PFSK-1 (cell line): ENCODE results near the gene TM4SF18.

Experiments used
- FOXP2 ChIP-seq: optimal IDR thresholded peaks from 2 replicates; pipeline ENCODE3; 2011; ENCODE audit warnings: borderline replicate concordance, control low read depth, inconsistent platforms; ENCODE audit not compliant: insufficient read depth; ENCODE audit errors: extremely low read length, extremely low read depth
- POLR2AphosphoS5 ChIP-seq: IDR thresholded peaks from 2 replicates; pipeline ENCODE4 v1.6.1; 2012; ENCODE audit warnings: low read depth, mild to moderate bottlenecking, control low read depth, low read length, moderate library complexity
- SIN3A ChIP-seq: IDR thresholded peaks from 2 replicates; pipeline ENCODE4 v1.6.1; 2012; ENCODE audit warnings: mild to moderate bottlenecking, low read length, moderate library complexity, borderline replicate concordance; ENCODE audit not compliant: insufficient read depth
- TAF1 ChIP-seq: IDR thresholded peaks from 2 replicates; pipeline ENCODE4 v1.6.1; 2012; ENCODE audit warnings: low read length, control low read depth, borderline replicate concordance; ENCODE audit not compliant: insufficient read depth
- TF ChIP-seq, protein P1 (sequence below), 2 experiments: IDR thresholded peaks; 2 replicates each; pipeline versions ENCODE4 v1.6.1 to v1.8.0; 2011 to 2012; ENCODE audit warnings: low read depth in 2 of 2, low read length in 2 of 2, control low read depth in 1 of 2, inconsistent platforms in 1 of 2, mild to moderate bottlenecking in 1 of 2, moderate library complexity in 1 of 2; ENCODE audit not compliant: insufficient read depth in 1 of 2

The TM4SF18 gene

DNA sequence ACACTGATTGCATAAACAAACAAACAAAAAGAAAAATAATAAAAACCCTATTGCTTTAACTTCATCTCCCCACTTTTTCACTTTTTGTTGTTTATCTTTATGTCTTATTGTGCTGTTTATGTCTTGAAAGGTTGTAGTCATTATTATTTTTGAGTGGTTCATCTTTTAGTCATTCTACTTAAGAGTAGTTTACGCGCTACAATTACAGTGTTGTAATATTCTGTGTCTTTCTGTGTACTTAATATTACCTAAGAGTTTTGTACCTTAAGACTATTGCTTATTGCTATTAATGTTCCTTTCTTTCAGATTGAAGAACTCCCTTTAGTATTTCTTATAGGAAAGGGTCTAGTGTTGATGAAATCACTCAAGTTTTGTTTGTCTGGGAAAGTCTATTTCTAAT is 28.1 kb downstream of the TM4SF18 start:
- TF ChIP-seq FOXP2, result no peak

DNA sequence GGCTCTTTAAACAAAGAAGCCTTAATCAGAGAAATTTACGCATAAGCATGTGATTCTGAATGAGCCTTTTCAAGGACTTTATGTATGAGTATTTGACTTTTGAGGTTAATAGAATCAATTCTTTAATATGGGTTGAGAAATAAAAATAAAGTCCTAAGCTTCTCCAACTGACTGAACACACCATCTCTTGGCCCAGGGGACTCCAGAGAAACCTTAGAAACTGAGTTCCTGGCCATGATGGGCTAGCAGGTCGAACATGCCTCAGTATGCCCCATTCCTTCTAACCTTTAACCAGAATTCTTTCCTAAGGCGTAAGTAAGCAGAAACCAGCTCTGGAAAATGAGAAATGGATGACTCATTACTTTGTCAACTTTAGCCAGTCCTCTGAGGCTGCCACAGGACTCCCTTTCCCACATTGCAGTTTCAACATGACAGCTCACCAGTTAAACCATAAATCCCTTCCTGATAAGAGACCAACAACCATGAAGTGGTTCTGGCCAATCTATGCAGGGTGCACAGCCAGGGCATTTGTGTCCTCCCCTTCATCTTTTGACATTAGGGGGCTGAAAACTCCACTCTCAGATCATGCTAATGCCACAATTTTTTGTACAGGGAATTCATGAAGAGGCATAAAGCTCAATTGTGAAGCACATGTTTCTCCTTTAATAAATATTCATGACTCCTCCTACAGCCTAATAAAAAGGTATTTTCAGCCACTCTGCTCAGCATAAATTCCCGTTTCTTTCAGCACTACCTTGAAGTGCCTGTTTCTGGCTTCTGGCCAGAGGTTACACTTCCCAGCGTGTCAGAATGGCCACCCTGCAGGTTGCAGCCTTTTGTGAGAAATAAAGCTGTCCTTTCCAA is 33.3 kb downstream of the TM4SF18 start:
- TF ChIP-seq, protein P1, sequence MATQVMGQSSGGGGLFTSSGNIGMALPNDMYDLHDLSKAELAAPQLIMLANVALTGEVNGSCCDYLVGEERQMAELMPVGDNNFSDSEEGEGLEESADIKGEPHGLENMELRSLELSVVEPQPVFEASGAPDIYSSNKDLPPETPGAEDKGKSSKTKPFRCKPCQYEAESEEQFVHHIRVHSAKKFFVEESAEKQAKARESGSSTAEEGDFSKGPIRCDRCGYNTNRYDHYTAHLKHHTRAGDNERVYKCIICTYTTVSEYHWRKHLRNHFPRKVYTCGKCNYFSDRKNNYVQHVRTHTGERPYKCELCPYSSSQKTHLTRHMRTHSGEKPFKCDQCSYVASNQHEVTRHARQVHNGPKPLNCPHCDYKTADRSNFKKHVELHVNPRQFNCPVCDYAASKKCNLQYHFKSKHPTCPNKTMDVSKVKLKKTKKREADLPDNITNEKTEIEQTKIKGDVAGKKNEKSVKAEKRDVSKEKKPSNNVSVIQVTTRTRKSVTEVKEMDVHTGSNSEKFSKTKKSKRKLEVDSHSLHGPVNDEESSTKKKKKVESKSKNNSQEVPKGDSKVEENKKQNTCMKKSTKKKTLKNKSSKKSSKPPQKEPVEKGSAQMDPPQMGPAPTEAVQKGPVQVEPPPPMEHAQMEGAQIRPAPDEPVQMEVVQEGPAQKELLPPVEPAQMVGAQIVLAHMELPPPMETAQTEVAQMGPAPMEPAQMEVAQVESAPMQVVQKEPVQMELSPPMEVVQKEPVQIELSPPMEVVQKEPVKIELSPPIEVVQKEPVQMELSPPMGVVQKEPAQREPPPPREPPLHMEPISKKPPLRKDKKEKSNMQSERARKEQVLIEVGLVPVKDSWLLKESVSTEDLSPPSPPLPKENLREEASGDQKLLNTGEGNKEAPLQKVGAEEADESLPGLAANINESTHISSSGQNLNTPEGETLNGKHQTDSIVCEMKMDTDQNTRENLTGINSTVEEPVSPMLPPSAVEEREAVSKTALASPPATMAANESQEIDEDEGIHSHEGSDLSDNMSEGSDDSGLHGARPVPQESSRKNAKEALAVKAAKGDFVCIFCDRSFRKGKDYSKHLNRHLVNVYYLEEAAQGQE (IDR thresholded peaks at IDR 0.05; ENCODE audit: insufficient read depth in 1 of 2, low read depth in 2 of 2, low read length in 2 of 2), result no peak
- TF ChIP-seq POLR2AphosphoS5 (no peak), TAF1 (no peak), SIN3A (no peak), FOXP2 (no peak)

DNA sequence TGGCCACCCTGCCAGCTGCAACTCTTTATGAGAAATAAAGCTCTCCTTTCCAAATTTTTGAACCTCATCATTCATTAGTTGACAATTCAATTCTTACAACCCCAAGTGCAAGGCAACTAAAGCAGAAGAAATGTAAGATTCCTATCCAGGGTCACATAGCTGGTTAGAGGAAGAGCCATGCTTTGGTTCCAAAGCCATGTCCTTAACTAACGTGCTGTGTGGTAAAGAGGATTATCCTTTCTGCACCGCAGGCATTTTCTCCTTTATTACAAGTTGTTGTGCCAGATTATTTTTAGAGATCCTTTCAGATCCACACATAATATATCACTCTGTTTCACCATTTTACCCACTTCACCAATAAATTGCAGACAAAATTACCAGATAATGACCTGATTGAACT is 36.5 kb downstream of the TM4SF18 start:
- TF ChIP-seq, protein P1 (IDR thresholded peaks at IDR 0.05; ENCODE audit: insufficient read depth in 1 of 2, low read depth in 2 of 2, low read length in 2 of 2), result no peak
- TF ChIP-seq POLR2AphosphoS5 (no peak), FOXP2 (no peak), TAF1 (no peak), SIN3A (no peak)

DNA sequence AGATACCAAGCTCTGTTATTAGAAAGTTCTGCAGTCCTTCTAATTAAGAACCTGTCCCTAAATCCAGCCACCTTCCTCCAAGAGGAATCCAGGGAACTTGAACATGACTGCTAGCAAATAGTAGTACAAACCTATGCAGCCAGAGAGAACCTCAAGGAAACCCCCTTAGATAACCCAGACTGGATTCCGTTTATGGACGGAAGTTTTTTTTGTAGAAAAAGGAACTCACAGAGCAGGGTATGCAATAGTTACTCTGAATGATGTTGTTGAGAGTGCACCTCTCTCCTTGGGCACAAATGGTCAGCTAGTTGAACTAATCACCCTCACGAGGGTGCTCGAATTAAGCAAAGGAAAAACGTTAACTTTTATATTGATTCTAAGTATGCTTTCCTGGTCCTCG is 40.8 kb downstream of the TM4SF18 start:
- TF ChIP-seq FOXP2, result no peak
- TF ChIP-seq, protein P1 (IDR thresholded peaks at IDR 0.05; ENCODE audit: insufficient read depth in 1 of 2, low read depth in 2 of 2, low read length in 2 of 2), result no peak
- no peak for TF ChIP-seq POLR2AphosphoS5
- no peak for TF ChIP-seq TAF1
- TF ChIP-seq SIN3A, result no peak

DNA sequence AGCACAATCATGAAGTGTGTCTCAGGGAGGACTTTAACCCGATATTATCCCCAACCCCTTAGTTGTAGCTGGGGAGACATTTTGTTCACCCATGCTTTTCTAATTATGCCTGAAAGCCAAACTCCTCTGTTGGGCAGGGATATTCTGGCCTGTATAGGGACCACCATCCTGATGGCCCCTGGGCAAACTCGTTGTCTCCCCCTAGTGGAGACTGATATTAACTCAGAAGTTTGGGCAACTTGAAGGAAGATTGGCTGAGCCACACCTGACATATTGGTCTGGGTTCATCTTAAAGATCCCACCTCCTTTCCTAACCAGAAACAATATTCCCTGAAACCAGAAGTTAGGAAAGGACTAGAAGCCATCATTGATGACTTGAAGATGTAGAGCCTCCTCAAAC is 42.3 kb downstream of the TM4SF18 start:
- TF ChIP-seq TAF1 (no peak), POLR2AphosphoS5 (no peak), FOXP2 (no peak), SIN3A (no peak)
- TF ChIP-seq, protein P1 (IDR thresholded peaks at IDR 0.05; ENCODE audit: insufficient read depth in 1 of 2, low read depth in 2 of 2, low read length in 2 of 2), result no peak
